KMS-11 (cell line): ENCODE data around the gene ESRRB.

Source experiments
- H2AFZ ChIP-seq: fragments of 200-600 bp; sonication (generic); 2 replicates; pipeline ENCODE4 v1.6.1; 2016; ENCODE audit warnings: antibody characterized with exemption, mixed run types, low read depth
- H3K27ac ChIP-seq: fragments of 200-600 bp; sonication (generic); 2 replicates; pipeline ENCODE4 v1.6.1; 2016; ENCODE audit warnings: mild to moderate bottlenecking, mixed run types
- H3K27me3 ChIP-seq: fragments of 200-600 bp; sonication (generic); 2 replicates; pipeline ENCODE4 v1.6.1; 2017; ENCODE audit warnings: mild to moderate bottlenecking, low read depth, mixed run types, moderate library complexity; ENCODE audit not compliant: insufficient read depth
- H3K36me3 ChIP-seq: fragments of 200-600 bp; sonication (generic); 2 replicates; pipeline ENCODE4 v1.6.1; 2017; ENCODE audit warnings: mild to moderate bottlenecking, mixed run types; ENCODE audit not compliant: insufficient read depth
- H3K4me1 ChIP-seq: fragments of 200-600 bp; sonication (generic); 2 replicates; pipeline ENCODE4 v1.6.1; 2016; ENCODE audit warnings: mild to moderate bottlenecking, low read depth, mixed run types; ENCODE audit not compliant: poor library complexity, severe bottlenecking
- H3K4me2 ChIP-seq: fragments of 200-600 bp; sonication (generic); 2 replicates; pipeline ENCODE4 v1.7.0; 2016; ENCODE audit warnings: mild to moderate bottlenecking, mixed run types
- H3K4me3 ChIP-seq: fragments of 200-600 bp; sonication (generic); IDR thresholded peaks from 2 replicates; pipeline ENCODE4 v1.6.1; 2017; ENCODE audit warnings: low read depth, low read length, mixed read lengths; ENCODE audit not compliant: insufficient read depth
- H3K79me2 ChIP-seq: fragments of 200-600 bp; sonication (generic); 2 replicates; pipeline ENCODE4 v1.6.1; 2016; ENCODE audit warnings: low read depth, mixed run types; ENCODE audit not compliant: insufficient read depth
- H3K9ac ChIP-seq: fragments of 200-600 bp; sonication (generic); 2 replicates; pipeline ENCODE4 v1.6.1; 2016; ENCODE audit warnings: mild to moderate bottlenecking, mixed run types
- H4K20me1 ChIP-seq: fragments of 200-600 bp; sonication (generic); 2 replicates; pipeline ENCODE4 v1.6.1; 2016; ENCODE audit warnings: mild to moderate bottlenecking, mixed run types; ENCODE audit not compliant: insufficient read depth
- TF ChIP-seq, protein P1 (sequence below): fragments of 200-600 bp; sonication (generic); conservative IDR thresholded peaks from 2 replicates; pipeline ENCODE4 v1.6.1; 2017; ENCODE audit warnings: low read depth, mild to moderate bottlenecking, antibody characterized with exemption, low read length, moderate library complexity, mixed read lengths

ESRRB gene

DNA sequence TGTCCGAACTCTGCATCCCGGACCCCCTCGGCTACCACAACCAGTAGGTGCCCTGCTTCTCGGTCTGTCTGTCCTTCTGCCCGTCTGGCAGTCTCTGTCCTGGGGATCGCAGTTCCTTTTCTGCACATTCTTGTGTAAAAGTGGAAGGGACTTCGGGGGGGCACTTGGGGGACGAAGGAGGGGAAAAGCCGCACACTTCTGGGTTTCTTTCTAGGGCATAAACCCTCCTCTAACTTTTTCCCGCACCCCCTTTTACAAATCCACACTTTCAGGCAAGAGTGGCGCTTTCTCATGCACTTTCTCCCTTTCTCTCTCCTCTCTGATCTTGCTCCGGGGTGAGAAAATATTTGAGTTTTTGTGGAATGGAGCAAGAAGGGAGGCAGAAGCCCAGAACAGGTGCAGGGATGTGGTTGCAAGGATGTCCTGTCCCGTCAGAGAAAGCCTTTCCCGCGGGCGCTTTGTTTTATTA is 506 bp downstream of the ESRRB start:
- Histone ChIP-seq H3K4me2 (no peak overlapping the region), H3K4me1 (no peaks in the 10 kb centered on the region), H3K27me3 (no peaks in the 10 kb centered on the region)

DNA sequence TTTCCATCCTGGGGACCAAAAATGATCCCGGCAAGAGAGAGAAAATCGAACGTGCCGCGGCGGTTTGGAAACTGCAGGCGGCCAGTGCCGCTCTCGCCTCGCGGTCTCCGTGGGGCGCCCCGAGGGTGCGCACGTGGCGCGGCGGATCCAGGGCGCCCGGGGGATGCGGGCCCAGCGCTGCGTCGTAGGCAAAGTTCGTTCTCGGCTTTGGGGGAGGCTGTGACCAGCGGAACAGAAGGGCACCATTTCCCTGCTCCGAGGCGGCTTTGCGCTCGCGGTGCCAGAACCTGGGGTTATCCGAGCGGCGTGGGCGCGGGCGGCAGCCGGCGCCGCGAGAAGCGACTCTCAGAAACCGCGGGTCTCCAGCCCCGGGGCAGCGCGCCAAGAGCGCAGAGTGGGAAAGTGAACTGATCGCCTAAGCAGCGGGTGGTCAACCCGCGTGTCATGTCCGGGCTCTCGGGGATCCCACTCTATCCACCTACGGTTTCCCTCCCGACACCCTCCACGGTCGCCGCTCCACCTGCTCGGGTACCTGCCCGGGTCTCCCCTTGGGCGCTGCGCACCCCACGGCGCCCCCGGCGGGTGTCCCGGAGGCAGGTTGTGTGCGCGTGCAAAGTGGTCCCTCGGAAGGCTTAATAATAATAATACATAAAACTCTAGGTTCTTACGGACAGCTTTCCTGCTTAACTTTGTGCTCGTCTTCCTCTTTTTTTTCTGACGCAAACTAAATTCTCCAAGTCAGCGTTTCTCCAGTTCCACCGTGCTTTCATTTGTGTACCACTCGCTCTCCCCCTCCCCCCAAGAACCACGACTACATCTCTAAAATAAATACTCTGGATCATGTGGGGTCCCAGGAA is 1.2 kb downstream of the ESRRB start:
- Histone ChIP-seq H3K27ac (no peak overlapping the region), H2AFZ (no peak overlapping the region), H4K20me1 (no peaks in the 10 kb centered on the region), H3K79me2 (no peaks in the 10 kb centered on the region), H3K36me3 (no peaks in the 10 kb centered on the region), H3K4me2 (no peak overlapping the region), H3K4me1 (no peaks in the 10 kb centered on the region), H3K9ac (no peak overlapping the region), H3K4me3 (no peak overlapping the region), H3K27me3 (no peaks in the 10 kb centered on the region)
- TF ChIP-seq, protein P1, sequence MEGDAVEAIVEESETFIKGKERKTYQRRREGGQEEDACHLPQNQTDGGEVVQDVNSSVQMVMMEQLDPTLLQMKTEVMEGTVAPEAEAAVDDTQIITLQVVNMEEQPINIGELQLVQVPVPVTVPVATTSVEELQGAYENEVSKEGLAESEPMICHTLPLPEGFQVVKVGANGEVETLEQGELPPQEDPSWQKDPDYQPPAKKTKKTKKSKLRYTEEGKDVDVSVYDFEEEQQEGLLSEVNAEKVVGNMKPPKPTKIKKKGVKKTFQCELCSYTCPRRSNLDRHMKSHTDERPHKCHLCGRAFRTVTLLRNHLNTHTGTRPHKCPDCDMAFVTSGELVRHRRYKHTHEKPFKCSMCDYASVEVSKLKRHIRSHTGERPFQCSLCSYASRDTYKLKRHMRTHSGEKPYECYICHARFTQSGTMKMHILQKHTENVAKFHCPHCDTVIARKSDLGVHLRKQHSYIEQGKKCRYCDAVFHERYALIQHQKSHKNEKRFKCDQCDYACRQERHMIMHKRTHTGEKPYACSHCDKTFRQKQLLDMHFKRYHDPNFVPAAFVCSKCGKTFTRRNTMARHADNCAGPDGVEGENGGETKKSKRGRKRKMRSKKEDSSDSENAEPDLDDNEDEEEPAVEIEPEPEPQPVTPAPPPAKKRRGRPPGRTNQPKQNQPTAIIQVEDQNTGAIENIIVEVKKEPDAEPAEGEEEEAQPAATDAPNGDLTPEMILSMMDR = no peak

More for the DNA sequence above, 506 bp downstream of the ESRRB start:
- TF ChIP-seq, protein P1 = no peak
- Histone ChIP-seq H3K36me3 (no peaks in the 10 kb centered on the region), H4K20me1 (no peaks in the 10 kb centered on the region), H2AFZ (no peak overlapping the region), H3K9ac (no peak overlapping the region), H3K79me2 (no peaks in the 10 kb centered on the region), H3K27ac (no peak overlapping the region), H3K4me3 (no peak overlapping the region)

DNA sequence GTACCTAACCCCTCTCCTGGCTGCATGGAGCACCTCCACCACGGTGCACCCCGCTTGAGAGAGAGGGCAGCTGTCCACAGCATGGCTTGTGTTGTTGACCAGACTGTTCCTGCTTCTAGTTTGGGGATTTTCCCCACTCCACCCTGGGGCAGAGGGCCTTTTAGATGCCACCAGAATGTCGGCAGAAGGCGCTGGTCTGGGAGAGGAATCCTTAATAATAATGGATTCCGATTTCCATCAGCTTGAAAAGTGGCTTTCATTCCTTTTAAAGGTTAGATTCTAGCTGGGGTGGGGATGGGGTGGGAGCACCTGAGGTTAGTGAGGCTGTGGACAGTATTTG is 1.8 kb downstream of the ESRRB start:
- Histone ChIP-seq H3K4me1 (no peaks in the 10 kb centered on the region), H4K20me1 (no peaks in the 10 kb centered on the region), H3K79me2 (no peaks in the 10 kb centered on the region), H3K4me3 (no peak overlapping the region), H2AFZ (no peak overlapping the region), H3K4me2 (no peak overlapping the region), H3K27me3 (no peaks in the 10 kb centered on the region), H3K36me3 (no peaks in the 10 kb centered on the region), H3K27ac (no peak overlapping the region), H3K9ac (no peak overlapping the region)
- TF ChIP-seq, protein P1 = no peak

DNA sequence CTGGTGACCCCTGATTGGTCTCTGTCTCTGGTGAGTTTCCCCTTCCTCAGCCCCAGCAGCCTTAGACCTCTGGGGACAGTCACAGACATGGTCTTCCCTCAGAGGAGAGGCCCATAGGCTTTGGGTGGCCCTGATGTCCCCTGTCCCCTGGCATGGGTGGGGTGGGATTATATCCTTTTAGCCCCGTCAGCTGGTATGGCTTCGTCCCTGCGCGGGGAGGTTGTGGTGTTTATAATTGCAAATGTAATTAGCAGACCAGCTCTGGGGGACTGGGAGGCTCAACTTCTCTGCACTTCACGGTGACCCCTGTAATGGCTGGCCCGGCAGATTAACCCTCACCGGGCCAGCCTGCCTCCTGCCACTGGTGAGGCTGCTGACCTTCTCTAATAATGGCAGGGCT is 5.1 kb downstream of the ESRRB start:
- Histone ChIP-seq H3K4me2 (no peak overlapping the region), H3K4me1 (no peaks in the 10 kb centered on the region), H2AFZ (no peak overlapping the region), H3K4me3 (no peak overlapping the region), H3K9ac (no peak overlapping the region), H3K27me3 (no peaks in the 10 kb centered on the region), H3K79me2 (no peaks in the 10 kb centered on the region), H4K20me1 (no peaks in the 10 kb centered on the region), H3K36me3 (no peaks in the 10 kb centered on the region), H3K27ac (no peak overlapping the region)
- TF ChIP-seq, protein P1 = no peak
